Stimulated activated CD4-positive, alpha-beta T cell treated with anti-CD3 and anti-CD28 coated beads, Interleukin-1b, Interleukin-23, amount 100 ng/mL, for 48 hours (primary cell): ENCODE data around the gene KRTAP16-1.

Source experiments
- DNase-seq: peaks from one replicate; pipeline ENCODE4 v3.0.0-alpha.2; 2020

KRTAP16-1 gene

GRCh38 chr17:41329279-41329948 is 20.3 kb upstream of the KRTAP16-1 start:
- no peak for DNase-seq

DNA sequence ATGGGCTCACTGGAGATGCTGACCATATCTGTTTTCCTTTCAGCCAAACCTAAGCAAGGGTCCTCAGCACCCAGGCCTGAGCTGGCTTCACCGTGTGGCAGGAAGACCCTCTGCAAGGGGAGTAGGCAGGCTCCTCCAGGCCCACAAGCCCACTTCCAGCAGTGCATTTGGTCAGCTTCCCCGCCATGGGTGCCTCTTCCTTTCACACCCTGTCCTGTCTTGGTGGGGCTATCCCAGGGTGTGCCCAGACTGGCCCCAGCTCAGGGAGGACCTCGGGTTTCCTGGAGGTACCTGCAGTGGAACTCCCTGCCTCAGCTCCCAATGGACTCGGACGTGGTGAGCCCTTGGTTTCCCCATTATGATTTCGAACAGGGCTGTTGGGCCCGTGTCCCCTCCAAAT is 19.1 kb upstream of the KRTAP16-1 start:
- DNase-seq = no peak

DNA sequence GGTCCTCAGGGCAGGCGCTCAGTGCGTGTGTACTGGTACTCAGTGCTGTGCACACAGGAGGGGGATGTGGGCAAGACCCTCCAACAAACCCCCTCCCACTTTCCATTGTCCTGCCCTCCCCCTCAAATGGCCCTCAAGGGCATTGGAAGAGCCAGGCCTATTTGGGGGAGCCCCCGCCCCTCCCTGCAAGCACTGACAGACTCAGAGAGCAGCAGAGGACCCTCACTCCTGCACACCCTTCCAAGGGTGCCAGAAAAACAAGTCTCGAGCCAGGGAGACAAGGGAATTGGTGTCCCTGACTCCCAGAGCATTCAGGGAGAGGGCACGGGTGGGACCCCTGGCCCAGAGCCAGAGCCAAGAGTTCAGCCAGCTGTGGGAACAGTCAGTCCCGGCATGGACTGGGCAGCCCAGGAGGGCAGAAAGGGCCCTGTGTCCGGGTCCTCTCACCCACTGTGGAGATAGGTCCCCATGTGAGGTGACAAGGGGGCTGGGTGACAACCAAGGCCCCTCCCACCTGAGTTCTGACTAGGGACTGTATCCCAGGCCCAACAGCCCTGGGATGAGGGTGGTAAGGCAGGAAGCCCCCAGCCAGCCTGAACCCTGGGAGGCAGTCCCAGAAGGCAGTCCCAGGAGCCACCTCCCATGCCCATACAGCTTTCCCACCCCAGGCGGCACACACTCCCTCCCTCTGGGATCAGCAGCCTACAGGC is 18.5 kb upstream of the KRTAP16-1 start:
- no peak for DNase-seq

DNA sequence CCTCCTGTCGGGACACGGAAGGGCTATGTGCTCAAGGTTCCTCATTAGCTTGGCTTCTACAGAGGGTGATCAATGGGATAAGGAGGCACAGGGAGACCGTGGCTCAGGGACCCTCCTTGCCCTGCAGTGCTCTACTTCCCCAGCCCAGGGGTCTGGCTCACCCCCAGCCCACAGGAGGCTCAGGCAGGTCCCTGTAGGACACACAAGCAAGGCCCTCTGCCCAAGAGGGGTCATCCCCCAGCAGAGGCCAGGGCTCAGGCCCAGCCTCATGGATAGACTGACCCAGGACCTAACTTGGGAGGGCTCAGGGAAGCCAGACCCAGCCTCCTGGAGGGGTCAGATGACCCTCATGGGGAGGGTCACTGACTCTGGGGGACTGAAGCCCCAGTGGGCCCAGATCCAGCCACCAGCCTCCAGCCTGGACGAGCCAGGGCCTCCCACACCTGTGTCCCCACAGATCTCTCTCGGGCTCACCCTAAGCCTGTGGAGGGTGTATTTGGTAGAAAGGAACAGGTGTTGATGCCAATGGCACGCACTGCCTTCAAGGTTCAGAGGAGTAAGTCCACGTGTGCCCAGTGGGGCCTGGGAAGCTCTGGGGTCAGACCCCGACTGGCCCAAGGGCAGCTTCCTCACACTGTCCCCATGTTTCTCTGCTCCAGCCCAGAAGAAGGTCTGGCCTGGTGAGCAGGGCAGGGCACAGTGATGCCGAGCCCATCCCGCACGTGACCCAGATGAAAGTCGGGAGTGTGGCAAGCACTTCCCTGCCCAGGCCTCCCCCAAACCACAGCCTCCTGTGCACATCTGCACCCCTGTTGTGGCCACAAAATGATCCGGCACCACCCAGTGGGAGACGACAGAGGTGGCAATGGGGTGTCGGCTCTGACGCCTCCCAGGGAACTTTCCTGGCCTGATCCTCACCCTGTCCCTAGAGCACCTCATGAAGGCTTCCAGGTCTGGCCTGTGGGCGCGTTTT is 17.4 kb upstream of the KRTAP16-1 start:
- no peak for DNase-seq

GRCh38 chr17:41325611-41326010 is 16.5 kb upstream of the KRTAP16-1 start:
- no peak for DNase-seq

GRCh38 chr17:41325126-41325525 is 16.0 kb upstream of the KRTAP16-1 start:
- no peak for DNase-seq

- no peak for DNase-seq
Measured at GRCh38 chr17:41324180-41325075, 15.3 kb upstream of the KRTAP16-1 start.

DNA sequence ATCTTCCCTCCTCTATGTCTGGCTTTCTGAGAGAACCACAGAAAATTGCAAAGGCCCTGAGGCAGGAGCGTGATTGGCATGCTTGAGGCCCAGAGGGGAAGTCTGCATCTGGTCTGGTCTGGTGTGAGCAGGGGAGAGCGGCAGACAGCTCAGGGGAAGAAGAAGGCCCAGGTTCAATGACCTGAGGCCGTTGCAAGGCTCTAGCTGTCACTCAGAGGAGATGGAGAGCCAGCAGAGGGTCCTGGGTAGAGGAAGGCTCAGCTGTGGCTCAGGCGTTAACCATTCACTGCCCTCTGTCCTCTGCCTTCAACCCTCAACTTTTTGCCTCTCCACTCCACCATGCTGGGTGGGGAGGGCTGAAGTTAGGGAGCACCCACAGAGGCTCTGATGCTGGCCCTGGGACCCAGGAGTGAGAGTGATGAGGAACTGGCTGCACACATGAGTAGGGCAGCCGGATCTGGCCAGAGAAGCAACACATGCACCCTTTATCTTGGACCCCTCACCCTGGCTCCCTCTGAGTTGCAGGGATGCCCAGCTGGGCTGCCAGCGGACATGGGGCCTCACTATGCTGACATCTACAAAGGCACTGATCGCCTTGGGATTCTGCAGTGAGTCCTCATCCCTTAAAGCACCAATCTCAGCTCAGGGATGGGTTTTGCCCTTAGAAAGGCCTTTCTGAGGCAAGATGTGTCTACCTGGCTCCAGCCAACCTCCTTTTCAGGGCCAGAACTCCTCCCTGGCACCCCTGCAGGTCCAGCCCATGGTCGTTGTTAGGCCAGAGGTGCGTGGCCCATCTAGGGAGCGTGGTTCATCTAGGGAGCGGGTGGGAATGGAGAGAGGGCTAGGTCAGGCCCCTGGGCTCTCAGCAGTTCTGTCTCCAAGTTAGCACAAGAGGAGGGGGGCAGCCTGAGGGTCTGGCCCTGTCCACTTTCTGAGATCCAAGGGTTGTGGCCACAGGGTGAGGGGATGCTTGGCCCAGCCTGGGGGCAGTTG is 14.1 kb upstream of the KRTAP16-1 start:
- DNase-seq = no peak

DNA sequence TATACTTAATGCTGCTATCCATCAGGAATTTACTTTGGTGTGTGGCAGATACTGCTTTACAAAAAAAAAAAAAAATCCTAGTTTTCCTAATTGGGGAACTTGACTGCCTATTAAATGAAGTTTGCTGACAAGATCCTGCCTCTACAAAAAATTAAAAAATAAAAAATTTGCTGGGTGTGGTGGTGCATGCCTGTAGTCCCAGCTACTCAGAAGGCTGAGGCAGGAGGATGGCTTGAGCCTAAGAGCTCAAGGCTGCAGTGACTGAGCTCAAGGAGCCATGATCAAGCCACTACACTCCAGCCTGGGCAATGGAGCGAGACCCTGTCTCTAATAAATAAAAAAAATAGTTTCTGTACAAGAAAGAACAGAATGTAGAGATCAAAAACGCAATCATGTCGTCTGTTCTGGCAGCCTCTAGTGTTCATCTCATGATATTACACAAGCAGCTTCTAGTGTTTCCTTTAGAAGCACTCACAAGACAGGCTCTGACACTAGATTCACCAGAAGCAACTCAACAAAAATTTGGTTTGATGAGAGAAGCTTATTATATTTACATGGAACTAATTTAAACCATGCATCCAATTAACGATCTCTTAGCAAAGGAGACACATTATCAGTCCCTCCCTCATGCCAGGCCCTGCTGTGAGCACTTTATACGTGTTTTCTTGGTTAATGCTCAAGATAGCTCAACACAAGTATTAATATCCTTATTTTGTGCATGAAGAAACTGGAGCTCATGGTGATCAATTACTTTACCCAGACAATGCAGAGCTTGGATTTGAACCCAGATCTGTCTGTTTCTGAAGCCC is 13.2 kb upstream of the KRTAP16-1 start:
- DNase-seq = no peak

DNA sequence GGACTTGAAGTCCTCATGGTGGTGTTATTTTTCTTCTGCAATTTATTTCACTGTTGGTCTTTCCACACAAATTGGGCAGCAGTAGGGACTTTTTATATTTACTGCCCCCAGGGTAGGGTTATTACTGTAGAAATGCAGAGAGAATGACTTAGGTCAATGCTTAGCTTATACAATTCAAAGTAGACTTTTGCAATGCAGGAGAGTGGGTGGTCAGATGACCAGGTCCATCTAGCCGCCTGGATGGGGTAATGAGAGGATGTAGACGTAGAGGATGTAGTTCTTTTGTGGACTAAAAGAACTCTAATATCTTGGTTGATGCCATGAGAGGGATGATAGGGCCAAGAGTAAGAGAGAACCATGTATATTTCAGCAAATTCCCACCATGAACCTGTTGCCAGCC is 9.1 kb upstream of the KRTAP16-1 start:
- DNase-seq = no peak

- DNase-seq = no peak
Measured at GRCh38 chr17:41315814-41316445, 6.8 kb upstream of the KRTAP16-1 start.

GRCh38 chr17:41315204-41315794 is 6.2 kb upstream of the KRTAP16-1 start, which contains the start of gene KRTAP17-1:
KRTAP17-1 (minus strand) TSS chr17:41315710; CDS start chr17:41315650, 60 bp downstream.
- no peak for DNase-seq

DNA sequence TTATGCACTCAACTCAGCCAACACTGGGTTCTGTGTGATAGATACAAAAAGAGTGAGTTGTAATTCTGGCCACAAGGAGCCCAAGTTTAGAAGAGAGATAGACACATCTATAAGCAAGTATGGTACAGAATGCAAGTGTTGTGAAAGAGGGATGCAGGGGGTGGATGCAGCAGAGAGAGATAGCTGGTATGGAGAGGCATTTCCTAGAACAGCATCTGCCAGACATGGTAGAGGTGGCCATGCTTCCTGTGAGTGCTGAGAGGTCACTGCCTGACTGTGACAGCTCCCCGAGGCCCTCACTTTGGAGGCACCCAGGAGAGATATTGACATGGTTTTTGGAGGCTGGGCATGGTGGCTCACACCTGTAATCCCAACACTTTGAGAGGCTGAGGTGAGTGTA is 2.0 kb upstream of the KRTAP16-1 start:
- DNase-seq = no peak

- peak; percentile 43 for DNase-seq
Measured at GRCh38 chr17:41308251-41308917, 725 bp downstream of the KRTAP16-1 start.

DNA sequence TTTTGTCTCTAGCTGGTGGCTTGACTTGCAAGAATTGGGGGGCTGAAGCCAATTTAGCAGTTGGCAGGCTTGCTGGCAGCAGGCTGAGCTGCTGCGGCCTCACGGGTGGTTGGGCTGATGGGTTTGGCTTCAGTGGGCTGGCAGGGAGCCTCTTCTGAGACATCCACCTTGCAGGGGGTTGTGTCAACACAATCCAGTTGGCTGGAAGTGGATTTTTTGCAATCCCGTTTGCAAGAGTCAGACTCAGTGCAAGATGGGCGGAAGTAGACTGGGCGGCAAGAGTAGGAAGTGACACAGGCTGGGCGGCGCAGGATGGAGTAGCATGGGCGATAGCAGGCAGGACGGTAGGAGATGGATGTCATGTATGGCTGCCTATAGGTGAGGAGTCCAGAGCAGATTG is 1.5 kb downstream of the KRTAP16-1 start:
- no peak for DNase-seq

DNA sequence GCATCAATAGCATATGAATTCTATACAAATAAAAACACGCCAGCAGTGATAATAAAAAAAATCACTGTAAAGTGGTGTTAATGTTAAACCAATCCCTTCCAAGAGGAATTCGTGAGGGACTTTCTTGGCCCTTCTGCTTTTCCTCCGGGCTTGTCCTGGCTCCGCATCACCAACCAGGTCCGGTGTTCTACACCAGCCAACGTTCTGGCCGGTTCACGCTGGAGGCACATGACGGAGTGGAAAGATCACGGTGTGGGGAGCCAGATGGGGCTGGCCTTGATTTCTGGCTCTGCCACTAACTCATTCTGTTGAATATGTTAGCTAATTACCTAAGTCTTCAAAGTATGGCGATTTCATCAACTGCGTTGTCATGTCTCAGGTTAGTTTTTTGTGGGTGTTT is 5.0 kb downstream of the KRTAP16-1 start:
- no peak for DNase-seq

GRCh38 chr17:41302981-41303380 is 6.1 kb downstream of the KRTAP16-1 start:
- DNase-seq = no peak
